IMR-90 (cell line): ENCODE results near the gene SP2.

Experiments
- BHLHE40 ChIP-seq: fragments of 150-350 bp; IDR thresholded peaks from 2 replicates; pipeline ENCODE4 v1.6.1; 2016; ENCODE audit warnings: mild to moderate bottlenecking, low read depth, low read length
- FOS ChIP-seq: fragments of 150-350 bp; IDR thresholded peaks from 2 replicates; pipeline ENCODE4 v1.6.1; 2016; ENCODE audit warnings: low read depth, low read length
- MAZ ChIP-seq: IDR thresholded peaks from 2 replicates; pipeline ENCODE4 v1.6.1; 2012; ENCODE audit warnings: low read depth, mild to moderate bottlenecking, low read length, improper control_type of control experiment, moderate library complexity, borderline replicate concordance
- POLR2A ChIP-seq: IDR thresholded peaks from 2 replicates; pipeline ENCODE4 v1.6.1; 2012; ENCODE audit warnings: mild to moderate bottlenecking, low read depth, low read length
- RFX5 ChIP-seq: IDR thresholded peaks from 2 replicates; pipeline ENCODE4 v1.8.0; 2012; ENCODE audit warnings: low read depth, mild to moderate bottlenecking, low read length, moderate library complexity
- TF ChIP-seq, protein P1 (sequence below): conservative IDR thresholded peaks from 2 replicates; pipeline ENCODE4 v1.5.1; 2012; ENCODE audit warnings: mild to moderate bottlenecking, low read depth, low read length, improper control_type of control experiment
- TF ChIP-seq, protein P2 (sequence below): fragments of 150-350 bp; IDR thresholded peaks from 2 replicates; pipeline ENCODE4 v1.6.1; 2017; ENCODE audit warnings: mild to moderate bottlenecking, antibody characterized with exemption, low read length, low read depth

DNA sequence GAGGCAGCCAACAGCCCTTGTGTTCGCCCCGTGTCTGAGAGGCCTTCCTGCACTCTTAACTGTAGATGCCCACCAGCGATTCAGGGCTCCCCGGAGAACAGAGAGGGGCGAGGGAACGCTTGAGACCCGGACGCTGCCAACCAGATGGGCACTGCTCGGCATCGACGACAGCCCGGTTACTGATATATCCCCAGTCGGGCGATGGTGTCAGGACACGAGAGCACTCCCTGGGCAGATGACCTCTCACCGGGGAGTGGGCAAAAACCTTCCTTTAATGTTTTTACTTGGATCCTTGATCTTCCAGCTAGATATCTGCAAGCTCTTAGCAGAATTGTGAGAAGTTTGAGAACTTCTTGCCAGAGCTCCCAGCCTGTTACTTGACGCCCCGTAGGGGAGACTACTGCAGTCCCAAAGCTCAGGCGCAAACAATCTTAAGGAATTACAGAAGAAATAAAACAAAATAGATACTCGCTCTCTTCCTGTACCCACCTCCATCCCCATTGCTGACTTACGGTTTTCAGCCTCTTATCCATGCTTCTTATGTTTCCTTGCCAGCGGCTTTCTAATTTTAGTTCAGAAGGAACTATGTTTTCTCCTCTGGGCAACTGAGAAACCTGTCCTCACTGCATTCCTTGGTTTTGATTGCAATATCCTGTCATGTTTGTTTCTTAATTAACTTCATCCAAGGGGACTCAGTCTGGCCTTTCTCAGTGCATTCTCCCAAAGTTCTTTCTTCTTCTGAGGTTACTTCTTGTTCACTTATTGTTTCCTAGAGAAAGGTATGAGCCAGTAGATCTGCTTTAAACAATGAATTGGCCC lies 845 bp downstream of the SP2 start:
- TF ChIP-seq MAZ (no peak), RFX5 (no peak), POLR2A (no peak), FOS (no peak), BHLHE40 (no peak)
- TF ChIP-seq, protein P1, sequence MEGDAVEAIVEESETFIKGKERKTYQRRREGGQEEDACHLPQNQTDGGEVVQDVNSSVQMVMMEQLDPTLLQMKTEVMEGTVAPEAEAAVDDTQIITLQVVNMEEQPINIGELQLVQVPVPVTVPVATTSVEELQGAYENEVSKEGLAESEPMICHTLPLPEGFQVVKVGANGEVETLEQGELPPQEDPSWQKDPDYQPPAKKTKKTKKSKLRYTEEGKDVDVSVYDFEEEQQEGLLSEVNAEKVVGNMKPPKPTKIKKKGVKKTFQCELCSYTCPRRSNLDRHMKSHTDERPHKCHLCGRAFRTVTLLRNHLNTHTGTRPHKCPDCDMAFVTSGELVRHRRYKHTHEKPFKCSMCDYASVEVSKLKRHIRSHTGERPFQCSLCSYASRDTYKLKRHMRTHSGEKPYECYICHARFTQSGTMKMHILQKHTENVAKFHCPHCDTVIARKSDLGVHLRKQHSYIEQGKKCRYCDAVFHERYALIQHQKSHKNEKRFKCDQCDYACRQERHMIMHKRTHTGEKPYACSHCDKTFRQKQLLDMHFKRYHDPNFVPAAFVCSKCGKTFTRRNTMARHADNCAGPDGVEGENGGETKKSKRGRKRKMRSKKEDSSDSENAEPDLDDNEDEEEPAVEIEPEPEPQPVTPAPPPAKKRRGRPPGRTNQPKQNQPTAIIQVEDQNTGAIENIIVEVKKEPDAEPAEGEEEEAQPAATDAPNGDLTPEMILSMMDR = no peak
- TF ChIP-seq, protein P2, sequence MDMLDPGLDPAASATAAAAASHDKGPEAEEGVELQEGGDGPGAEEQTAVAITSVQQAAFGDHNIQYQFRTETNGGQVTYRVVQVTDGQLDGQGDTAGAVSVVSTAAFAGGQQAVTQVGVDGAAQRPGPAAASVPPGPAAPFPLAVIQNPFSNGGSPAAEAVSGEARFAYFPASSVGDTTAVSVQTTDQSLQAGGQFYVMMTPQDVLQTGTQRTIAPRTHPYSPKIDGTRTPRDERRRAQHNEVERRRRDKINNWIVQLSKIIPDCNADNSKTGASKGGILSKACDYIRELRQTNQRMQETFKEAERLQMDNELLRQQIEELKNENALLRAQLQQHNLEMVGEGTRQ = no peak
